HG02840 (cell line): ENCODE measurements around the gene GMPPA.

ENCODE experiments used
- ATAC-seq: cut with Tn5 transposase; IDR thresholded peaks from one replicate; pipeline ENCODE4 v1.9.1; 2021; ENCODE audit warnings: mild to moderate bottlenecking, moderate library complexity, moderate number of reproducible peaks; ENCODE audit not compliant: unreplicated experiment, low FRiP score

Gene GMPPA

DNA sequence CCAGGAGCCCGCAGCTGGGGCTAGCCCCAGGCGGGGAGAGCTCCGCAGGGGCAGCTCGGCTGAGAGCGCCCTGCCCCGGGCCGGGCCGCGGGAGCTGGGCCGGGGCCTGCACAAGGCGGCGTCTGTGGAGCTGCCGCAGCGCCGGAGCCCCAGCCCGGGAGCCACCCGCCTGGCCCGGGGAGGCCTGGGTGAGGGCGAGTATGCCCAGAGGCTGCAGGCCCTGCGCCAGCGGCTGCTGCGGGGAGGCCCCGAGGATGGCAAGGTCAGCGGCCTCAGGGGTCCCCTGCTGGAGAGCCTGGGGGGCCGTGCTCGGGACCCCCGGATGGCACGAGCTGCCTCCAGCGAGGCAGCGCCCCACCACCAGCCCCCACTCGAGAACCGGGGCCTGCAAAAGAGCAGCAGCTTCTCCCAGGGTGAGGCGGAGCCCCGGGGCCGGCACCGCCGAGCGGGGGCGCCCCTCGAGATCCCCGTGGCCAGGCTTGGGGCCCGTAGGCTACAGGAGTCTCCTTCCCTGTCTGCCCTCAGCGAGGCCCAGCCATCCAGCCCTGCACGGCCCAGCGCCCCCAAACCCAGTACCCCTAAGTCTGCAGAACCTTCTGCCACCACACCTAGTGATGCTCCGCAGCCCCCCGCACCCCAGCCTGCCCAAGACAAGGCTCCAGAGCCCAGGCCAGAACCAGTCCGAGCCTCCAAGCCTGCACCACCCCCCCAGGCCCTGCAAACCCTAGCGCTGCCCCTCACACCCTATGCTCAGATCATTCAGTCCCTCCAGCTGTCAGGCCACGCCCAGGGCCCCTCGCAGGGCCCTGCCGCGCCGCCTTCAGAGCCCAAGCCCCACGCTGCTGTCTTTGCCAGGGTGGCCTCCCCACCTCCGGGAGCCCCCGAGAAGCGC, 15.0 kb upstream of the GMPPA start:
- ATAC-seq: no peak

DNA sequence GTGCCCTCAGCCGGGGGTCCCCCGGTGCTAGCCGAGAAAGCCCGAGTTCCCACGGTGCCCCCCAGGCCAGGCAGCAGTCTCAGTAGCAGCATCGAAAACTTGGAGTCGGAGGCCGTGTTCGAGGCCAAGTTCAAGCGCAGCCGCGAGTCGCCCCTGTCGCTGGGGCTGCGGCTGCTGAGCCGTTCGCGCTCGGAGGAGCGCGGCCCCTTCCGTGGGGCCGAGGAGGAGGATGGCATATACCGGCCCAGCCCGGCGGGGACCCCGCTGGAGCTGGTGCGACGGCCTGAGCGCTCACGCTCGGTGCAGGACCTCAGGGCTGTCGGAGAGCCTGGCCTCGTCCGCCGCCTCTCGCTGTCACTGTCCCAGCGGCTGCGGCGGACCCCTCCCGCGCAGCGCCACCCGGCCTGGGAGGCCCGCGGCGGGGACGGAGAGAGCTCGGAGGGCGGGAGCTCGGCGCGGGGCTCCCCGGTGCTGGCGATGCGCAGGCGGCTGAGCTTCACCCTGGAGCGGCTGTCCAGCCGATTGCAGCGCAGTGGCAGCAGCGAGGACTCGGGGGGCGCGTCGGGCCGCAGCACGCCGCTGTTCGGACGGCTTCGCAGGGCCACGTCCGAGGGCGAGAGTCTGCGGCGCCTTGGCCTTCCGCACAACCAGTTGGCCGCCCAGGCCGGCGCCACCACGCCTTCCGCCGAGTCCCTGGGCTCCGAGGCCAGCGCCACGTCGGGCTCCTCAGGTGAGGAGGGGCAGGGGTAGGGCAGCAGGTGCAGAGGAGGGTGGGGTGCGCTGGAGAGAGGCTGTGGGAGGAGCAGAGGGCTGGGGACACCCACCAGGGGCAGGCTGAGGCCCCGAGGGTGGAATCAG, 14.1 kb upstream of the GMPPA start:
- ATAC-seq: no peak

DNA sequence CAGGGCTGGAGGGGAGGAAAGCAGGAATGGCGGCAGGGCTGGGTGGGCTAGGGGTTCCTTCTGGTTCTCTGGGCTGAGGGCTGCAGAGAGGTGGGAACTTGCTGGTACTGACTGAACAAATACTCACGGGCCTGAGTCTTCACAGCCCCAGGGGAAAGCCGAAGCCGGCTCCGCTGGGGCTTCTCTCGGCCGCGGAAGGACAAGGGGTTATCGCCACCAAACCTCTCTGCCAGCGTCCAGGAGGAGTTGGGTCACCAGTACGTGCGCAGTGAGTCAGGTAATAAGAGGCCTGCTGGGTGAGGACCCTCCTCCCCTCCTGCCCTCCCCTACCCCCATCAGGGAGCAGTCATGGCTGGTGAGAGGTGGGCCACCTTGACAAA, 13.5 kb upstream of the GMPPA start:
- no peak for ATAC-seq

DNA sequence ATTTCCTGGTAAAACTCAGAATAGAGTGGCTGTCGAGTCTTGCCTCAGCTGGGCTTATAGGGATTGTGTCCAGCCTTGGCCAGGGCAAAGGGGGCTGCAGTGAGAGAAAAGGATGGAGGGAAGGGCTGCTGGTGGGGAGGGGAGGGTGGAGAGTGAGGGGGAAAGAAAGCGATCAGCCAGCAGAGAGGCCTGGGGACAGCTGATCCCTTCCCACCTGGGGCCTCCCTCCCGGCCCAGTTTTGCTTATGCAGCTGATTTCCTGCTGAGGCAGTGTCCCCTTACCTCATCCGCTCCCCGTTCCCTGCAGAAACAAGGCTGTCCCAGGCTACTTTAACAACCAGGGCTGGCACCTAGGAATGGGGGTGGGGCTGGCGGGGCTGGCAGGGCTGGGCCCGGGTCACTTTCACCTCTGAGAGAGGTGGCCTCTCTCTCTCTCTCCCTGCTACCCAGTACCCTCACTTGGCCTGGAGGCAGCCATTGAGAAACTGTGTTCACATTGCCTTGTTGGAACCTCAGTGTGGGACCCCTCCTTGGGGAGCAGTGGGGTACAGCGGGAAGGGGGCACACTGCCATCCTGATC, 12.2 kb upstream of the GMPPA start:
- ATAC-seq: no peak

DNA sequence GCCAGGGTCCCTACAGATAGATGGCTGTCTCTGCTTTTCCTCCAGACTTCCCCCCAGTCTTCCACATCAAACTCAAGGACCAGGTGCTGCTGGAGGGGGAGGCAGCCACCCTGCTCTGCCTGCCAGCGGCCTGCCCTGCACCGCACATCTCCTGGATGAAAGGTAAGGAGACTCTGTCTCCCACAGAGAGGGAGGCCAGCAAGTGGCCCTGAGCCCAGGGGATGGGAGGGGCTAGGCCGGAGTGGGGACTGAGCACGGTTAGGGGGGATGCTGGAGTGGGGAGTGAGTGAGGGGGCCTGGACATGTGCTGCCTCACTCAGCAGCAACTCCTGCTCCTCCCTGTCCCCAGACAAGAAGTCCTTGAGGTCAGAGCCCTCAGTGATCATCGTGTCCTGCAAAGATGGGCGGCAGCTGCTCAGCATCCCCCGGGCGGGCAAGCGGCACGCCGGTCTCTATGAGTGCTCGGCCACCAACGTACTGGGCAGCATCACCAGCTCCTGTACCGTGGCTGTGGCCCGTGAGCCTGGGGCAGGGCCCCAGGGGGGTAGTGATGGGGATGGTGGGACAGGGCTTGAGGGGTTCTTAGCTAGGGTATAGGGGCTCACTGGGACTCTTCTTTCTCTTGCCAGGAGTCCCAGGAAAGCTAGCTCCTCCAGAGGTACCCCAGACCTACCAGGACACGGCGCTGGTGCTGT, 10.4 kb upstream of the GMPPA start:
- no peak for ATAC-seq

DNA sequence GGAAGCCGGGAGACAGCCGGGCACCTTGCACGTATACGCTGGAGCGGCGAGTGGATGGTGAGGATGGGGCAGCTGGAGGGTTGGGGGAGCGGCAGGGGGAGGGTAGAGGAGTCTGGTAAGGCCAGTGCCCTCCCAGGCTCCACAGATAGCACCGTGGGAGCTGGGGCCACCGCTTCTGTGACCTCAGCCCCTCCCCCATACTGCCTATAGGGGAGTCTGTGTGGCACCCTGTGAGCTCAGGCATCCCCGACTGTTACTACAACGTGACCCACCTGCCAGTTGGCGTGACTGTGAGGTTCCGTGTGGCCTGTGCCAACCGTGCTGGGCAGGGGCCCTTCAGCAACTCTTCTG, 9.9 kb upstream of the GMPPA start:
- no peak for ATAC-seq

DNA sequence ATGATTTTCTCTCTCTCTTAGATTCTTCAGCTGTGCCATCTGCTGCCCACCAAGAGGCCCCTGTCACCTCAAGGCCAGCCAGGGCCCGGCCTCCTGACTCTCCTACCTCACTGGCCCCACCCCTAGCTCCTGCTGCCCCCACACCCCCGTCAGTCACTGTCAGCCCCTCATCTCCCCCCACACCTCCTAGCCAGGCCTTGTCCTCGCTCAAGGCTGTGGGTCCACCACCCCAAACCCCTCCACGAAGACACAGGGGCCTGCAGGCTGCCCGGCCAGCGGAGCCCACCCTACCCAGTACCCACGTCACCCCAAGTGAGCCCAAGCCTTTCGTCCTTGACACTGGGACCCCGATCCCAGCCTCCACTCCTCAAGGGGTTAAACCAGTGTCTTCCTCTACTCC, 9.4 kb upstream of the GMPPA start:
- ATAC-seq: no peak

DNA sequence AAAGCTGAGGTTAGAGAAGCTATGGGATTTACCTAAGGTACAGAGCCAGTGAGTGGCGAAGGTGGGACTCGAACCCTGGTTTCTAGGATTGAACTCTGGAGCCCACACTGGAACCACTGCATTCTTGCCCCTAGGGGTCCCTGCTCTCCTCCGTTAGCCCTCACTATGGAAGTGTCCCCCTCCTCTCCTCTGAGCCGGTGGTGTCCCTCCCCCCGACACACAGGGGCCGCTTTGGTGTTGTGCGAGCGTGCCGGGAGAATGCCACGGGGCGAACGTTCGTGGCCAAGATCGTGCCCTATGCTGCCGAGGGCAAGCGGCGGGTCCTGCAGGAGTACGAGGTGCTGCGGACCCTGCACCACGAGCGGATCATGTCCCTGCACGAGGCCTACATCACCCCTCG, 8.5 kb upstream of the GMPPA start:
- ATAC-seq: no peak

DNA sequence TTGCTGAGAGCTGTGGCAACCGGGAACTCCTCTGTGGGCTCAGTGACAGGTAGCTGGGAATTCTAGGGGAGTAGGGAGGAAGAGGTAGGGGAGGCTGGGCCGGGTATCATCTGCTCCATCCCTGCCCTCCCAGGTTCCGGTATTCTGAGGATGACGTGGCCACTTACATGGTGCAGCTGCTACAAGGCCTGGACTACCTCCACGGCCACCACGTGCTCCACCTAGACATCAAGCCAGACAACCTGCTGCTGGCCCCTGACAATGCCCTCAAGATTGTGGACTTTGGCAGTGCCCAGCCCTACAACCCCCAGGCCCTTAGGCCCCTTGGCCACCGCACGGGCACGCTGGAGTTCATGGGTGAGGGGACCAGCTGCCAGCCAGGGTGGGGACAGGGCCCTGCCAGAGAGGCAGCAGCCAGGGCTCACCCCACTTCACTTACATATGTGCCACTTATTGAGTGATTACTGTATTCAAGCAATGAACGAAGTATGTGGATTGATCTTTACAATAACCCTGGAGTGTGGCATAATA, 8.0 kb upstream of the GMPPA start:
- no peak for ATAC-seq

DNA sequence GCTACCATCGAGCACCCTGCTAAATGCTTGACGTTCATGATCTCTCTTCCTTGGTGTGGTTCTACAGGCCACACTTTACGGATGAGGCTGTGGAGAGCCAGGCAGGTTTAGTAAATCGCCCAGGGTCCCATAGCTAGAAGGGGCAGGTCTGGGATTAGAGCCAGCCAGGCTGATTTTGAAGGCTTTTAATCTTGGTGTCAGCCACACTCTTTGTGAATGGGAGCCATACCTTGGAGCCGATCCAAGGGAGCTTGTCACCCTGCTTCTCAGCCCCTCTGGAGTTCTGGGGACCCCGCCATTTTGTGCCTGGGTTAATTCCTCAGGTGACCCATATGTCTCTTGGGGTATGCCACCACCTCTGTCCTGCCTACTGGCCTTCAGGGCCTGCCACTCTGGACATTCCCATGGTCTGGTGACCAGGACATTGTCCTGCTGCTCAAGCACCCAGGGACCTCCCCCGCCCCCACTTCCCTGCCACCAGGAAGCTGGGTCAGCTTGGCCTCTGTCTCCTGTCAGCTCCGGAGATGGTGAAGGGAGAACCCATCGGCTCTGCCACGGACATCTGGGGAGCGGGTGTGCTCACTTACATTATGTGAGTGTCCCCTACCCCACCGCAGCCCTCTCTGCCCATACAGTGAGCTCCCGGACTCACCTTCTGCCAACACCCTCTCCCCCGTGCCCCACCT, 7.3 kb upstream of the GMPPA start:
- ATAC-seq: no peak

DNA sequence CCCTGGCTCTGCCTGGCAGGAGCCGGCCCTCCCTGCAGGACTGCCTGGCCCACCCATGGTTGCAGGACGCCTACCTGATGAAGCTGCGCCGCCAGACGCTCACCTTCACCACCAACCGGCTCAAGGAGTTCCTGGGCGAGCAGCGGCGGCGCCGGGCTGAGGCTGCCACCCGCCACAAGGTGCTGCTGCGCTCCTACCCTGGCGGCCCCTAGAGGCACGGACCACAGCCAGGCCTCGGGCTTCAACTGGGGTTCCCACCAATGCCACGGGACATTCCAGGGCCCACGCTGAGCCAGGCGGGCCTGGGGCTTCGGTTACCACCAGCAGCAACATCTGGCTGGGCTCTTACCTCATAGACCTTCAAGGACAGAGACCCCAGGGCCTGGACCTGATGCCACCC, 6.1 kb upstream of the GMPPA start:
- no peak for ATAC-seq

DNA sequence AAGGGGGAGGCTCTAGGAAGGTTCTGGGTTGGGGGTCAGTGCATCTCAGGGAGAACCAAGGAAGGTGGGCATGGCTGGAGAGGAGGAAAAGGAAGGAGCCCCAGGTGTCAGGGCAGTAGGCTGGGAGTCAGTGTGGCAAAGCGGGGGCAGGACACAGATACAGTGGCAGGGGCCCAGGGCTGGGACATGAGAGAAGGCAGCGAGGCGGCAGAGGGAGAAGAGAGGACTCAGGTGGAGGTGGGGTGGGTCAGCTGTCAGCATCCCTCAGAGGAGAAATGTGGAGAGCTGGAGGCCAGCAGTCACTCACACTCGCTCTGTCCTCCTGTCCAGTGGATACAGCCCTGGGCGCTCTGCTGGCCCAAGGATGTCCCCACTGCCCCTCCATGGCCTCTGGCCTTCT, 5.6 kb upstream of the GMPPA start:
- no peak for ATAC-seq

DNA sequence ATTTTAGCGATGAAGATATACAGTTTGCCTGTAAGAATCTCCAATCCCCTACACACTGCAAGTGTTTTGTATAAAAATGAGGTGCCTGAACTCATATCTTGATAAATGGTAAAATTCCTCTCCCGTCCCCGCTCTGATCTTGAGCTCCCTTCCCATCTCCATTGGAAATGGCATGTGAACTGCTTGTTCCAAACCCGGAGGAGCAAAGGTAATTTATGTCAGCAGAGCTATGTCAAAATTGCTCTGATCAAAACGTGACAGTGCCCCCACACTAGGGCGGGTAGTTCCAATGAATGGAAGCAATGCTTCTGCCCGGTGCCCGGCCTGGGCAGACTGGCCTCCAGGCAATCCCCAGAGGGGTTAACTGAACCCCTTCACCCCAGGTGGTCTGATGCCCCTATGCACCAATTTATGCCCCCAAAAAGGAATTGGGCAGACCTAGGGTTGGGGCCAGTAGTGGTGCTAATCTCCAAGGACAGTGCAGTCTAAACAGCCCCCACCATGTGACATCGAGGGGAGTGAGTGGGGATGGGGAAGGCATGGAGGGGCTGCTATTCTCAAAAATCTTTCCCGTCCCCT, 3.6 kb upstream of the GMPPA start:
- no peak for ATAC-seq

DNA sequence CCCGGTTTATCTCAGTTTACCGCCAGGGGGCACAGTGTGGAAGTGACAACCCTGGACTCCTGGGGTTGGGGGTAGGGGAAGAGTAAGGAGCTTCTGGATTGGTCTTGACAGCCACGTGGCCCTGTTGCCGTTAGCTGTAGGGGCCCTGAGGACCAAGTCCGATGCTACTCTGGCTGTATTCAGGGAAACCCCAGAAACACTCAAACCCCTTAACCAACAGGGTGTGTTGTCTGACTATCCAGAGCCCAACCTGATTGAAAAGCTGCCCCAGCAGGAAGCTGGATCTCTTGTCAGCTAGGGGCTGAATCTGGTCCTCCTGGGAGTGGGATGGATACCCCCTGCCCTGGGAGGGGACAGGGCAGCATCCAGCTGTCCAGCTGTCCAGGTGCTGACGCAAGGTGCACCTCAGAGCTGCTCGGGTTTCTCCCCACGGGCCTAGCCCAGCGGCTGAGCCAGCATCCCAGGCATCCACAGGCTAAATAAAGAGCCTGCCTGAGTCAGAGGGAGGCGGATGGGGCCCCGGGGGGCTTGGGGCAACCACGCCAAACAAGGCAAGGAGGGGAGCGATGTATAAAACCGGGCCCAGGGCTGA, 3.1 kb upstream of the GMPPA start:
- ATAC-seq: no peak

DNA sequence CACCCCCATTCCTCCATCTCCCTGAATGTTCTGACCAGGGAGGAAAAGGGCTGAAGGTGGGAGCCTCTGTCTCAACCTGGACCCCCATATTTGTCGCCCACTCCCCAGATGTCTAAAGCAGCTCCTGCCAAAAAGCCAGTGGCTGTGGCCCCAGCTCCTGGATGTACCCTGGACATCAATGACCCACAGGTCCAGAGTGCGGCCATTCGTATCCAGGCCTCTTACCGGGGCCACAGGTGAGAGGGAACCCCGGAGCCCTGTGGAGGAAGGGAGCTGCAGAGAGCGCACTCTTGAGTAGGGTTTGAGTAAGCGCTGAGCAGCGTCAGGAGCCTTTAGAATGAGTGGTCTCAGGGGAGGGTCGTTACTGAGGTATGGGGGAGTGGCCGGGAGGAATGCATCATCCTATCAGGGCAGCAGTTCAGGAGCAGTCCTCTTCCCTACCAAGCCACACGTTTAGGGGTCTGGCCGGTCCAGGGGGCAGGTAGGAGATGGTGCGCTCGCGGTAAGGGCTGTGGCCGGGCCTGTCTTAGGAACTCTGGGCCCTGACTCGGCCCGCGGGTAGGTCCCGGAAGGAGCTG, 2.4 kb upstream of the GMPPA start:
- ATAC-seq: no peak

DNA sequence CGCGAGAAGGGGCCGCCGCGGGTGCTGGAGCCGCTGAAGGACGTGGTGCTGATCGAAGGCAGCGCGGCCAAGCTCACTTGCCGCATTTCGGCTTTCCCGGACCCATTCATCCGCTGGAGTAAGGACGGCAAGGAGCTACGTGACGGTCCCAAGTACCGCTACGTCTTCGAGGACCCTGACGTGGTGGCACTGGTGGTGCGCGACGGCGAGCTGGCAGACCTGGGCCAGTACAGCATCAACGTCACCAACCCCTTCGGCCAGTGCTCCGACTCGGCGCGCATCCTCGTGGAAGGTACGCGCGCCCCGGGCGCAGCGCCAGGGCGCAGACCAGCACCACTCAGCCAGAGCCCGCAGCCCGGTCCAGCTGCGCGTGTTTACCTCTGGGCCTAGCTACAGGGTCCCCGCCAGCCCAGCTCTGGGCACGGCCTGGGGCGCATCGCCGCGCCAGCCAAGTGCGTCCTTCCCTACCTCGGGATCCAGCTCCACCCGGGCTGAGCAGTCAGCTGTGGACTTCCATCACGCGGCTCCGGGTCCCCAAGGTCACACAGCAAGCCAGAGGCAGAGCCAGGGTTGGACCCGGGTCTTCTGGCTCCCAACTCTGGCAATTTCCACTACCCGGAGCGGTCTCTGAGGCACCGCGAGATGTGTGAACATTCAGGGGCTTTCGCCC, 1.7 kb upstream of the GMPPA start:
- no peak for ATAC-seq

DNA sequence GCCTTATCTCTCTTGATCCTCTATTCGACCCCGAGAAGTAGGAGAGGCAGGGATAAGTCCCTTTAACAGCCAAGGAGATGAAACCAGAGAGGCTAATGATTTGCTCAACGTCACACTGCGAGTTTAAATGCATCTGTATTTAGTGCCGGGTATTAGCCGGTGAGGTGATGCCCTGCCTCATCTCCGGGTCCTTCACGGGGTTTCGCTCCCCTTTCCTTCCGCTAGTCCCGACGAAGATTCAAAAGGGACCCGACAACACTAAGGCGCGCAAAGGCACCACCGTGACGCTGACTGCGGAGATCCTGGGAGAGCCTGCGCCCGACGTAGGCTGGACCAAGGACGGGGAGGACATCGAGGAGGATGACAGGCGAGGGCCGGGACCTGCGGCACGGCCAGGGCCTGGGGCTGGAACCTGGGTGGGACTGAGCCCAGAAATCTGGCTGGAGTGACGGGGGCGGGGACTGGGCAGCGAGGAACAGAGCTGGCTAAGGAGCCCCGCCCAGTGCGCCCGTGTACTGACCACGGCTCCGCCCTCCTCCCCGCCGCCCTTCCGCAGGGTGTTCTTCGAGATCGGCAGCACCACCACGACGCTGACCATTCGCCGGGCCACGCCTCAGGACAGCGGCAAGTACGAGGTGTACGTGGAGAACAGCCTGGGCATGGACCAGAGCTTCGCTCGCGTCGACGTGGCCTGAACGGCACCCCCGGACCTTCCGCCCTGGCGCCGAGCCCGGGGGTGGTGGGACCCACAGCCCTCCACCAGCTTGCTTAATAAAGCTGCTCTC, 1.0 kb upstream of the GMPPA start:
- peak; percentile 19 for ATAC-seq

DNA sequence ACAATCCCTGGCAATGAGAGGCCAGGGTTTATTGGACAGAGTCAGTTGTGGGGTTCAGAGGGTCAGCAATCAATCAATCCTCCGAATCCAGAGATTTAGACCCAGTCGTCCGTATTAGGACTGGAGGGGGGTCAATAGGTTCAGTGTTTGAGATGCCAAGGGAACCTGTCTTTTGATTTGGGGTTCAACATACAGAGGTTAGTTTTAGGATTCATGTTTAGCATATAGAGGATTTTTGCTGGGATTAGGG, 292 bp downstream of the GMPPA start:
- ATAC-seq: no peak
